ENCODE results near the gene SHC4.

- no peak for TF ChIP-seq POLR2A (IDR thresholded peaks at IDR 0.05)
- no peak for TF ChIP-seq CTCF (IDR thresholded peaks at IDR 0.05)
- no peak for TF ChIP-seq EP300 (IDR thresholded peaks at IDR 0.05)
- TF ChIP-seq POLR2AphosphoS5 (IDR thresholded peaks at IDR 0.05): no peak
These were observed 20.4 kb upstream of the SHC4 start for GRCh38 chr15:48984021-48984710.
